HG03095 (cell line): ENCODE results near the gene DCLK1.

Source experiments
- ATAC-seq: cut with Tn5 transposase; IDR thresholded peaks from one replicate; pipeline ENCODE4 v1.9.1; 2021; ENCODE audit warnings: moderate library complexity; ENCODE audit not compliant: unreplicated experiment

The DCLK1 gene

GRCh38 chr13:35722458-35723052 is 408.6 kb downstream of the DCLK1 start:
- ATAC-seq: no peak

GRCh38 chr13:35720690-35721554 is 410.3 kb downstream of the DCLK1 start:
- no peak for ATAC-seq

GRCh38 chr13:35720290-35720689 is 410.9 kb downstream of the DCLK1 start:
- no peak for ATAC-seq
